Measurements from ENCODE around the gene KIF1B. TPM values are rescaled to one million over a fixed set of nuclear protein-coding genes. Genes with fewer than 3 reads are reported as not detected.

Gene KIF1B
- total and polyA plus RNA-seq, 10 of the 15 experiments (the other 5 are each of a cell fraction or from before 2014, with no cell fraction given) = 2.1 to 16.5 (median 8.7) TPM

- TF ChIP-seq PBX3 (IDR thresholded peaks at IDR 0.05; ENCODE audit: insufficient replicate concordance, low read depth, low read length) (no peak), CEBPZ (IDR thresholded peaks at IDR 0.05; ENCODE audit: low read depth, low read length) (no peak), GATAD2B (conservative IDR thresholded peaks at IDR 0.05; ENCODE audit: low read depth) (no peak), ZNF592 (IDR thresholded peaks at IDR 0.05) (no peak), ZBTB40 (IDR thresholded peaks at IDR 0.05; ENCODE audit: borderline replicate concordance) (no peak), WRNIP1 (IDR thresholded peaks at IDR 0.05; ENCODE audit: borderline replicate concordance, low read depth, low read length) (no peak)
These were observed 5.8 kb downstream of the KIF1B start (continued) for GRCh38 chr1:10216090-10216749.
